K562 (cell line): ENCODE measurements around the gene FMO1. TPM values are rescaled to one million over a fixed set of nuclear protein-coding genes. Genes with fewer than 3 reads are reported as not detected.

Experiments
- ATAC-seq: fragments of 200-7000 bp; cut with Tn5 transposase; 3 replicates; pipeline ENCODE4 v1.9.1; 2020; ENCODE audit warnings: moderate library complexity
- BruUV-seq: library from RNA; stranded (reverse); fragments of 400-500 nt; replicated peaks from 2 replicates; lab custom pipeline; 2021; lab: Mats Ljungman, UMichigan
- CTCF ChIA-PET: fragments of 300-600 bp; formaldehyde crosslinking; extraction: SDS; loops from one replicate; lab custom pipeline; 2021; ENCODE audit warnings: low intra/inter-chr PET ratio; lab: Yijun Ruan, JAX
- POLR2A ChIA-PET: fragments of 300-600, 350-650 bp; sonication (Branson Sonifier 250); formaldehyde crosslinking; extraction: SDS; loops from one replicate; lab custom pipeline; 2021; ENCODE audit warnings: antibody characterized with exemption, inconsistent platforms; lab: Yijun Ruan, JAX
- DNase-seq, 4 experiments: peaks; one replicate each; pipeline versions ENCODE4 v3.0.0 to v3.0.0-alpha.2; 2011 to 2018; ENCODE audit warnings: low spot score in 3 of 4, mixed read lengths in 3 of 4; ENCODE audit errors: extremely low read depth in 1 of 4
- FAIRE-seq: peaks from 2 replicates; lab custom pipeline; 2011; peaks lifted over from hg19 to GRCh38; lab: Jason Lieb, UNC
- H2AFZ ChIP-seq: 2 replicates; pipeline ENCODE4 v1.6.0; 2011; ENCODE audit warnings: low read depth, low read length, control low read depth, inconsistent platforms
- H3K27ac ChIP-seq: fragments of 200-600 bp; 3 replicates; pipeline ENCODE4 v1.8.0; 2011; ENCODE audit warnings: low read depth, mild to moderate bottlenecking, control low read depth, inconsistent platforms, low read length, moderate library complexity, mixed read lengths; ENCODE audit errors: extremely low read depth
- H3K27me3 ChIP-seq, 2 experiments: fragments of 300-600 bp in 1 of 2; 2 replicates in 1 of 2; 3 replicates in 1 of 2; pipeline versions ENCODE4 v1.6.0 to v1.8.0; 2011; ENCODE audit warnings: inconsistent platforms in 2 of 2, low read length in 2 of 2, mild to moderate bottlenecking in 1 of 2, mixed read lengths in 1 of 2, moderate library complexity in 1 of 2; ENCODE audit not compliant: control insufficient read depth in 2 of 2, insufficient read depth in 2 of 2
- H3K36me3 ChIP-seq: fragments of 300-600 bp; 3 replicates; pipeline ENCODE4 v1.8.0; 2011; ENCODE audit warnings: mild to moderate bottlenecking, low read length, inconsistent platforms; ENCODE audit not compliant: control insufficient read depth, insufficient read depth
- H3K4me1 ChIP-seq, 2 experiments: fragments of 200-600 bp in 1 of 2; replicated peaks in 1 of 2; 2 replicates in 1 of 2; 3 replicates in 1 of 2; pipeline versions ENCODE4 v1.5.1 to v1.8.0; 2011; ENCODE audit warnings: inconsistent platforms in 2 of 2, low read length in 2 of 2, mild to moderate bottlenecking in 1 of 2, mixed read lengths in 1 of 2, moderate library complexity in 1 of 2; ENCODE audit not compliant: control insufficient read depth in 2 of 2, insufficient read depth in 2 of 2
- H3K4me2 ChIP-seq: 2 replicates; pipeline ENCODE4 v1.6.1; 2011; ENCODE audit warnings: low read length, control low read depth, inconsistent platforms, mixed read lengths; ENCODE audit not compliant: insufficient read depth
- H3K4me3 ChIP-seq: fragments of 200-600 bp; sonication (generic), shearing (Covaris generic); 2 replicates; pipeline ENCODE4 v1.5.1; 2016; ENCODE audit warnings: control low read depth, inconsistent platforms
- H3K79me2 ChIP-seq: fragments of 200-600 bp; 3 replicates; pipeline ENCODE4 v1.8.0; 2011; ENCODE audit warnings: low read length, inconsistent platforms; ENCODE audit not compliant: control insufficient read depth, insufficient read depth
- H3K9ac ChIP-seq, 2 experiments: 2 replicates each; pipeline versions ENCODE4 v1.6.0 to v1.6.1; 2011; ENCODE audit warnings: low read depth in 2 of 2, low read length in 2 of 2, control low read depth in 1 of 2, inconsistent platforms in 1 of 2, mild to moderate bottlenecking in 1 of 2, mixed read lengths in 1 of 2; ENCODE audit not compliant: insufficient read depth in 1 of 2
- H3K9me1 ChIP-seq: one replicate; pipeline ENCODE4 v1.6.0; 2011; ENCODE audit warnings: inconsistent platforms, mild to moderate bottlenecking, low read length, moderate library complexity; ENCODE audit not compliant: control insufficient read depth, insufficient read depth
- H3K9me3 ChIP-seq: replicated peaks from 2 replicates; pipeline ENCODE4 v1.5.1; 2011; ENCODE audit warnings: low read depth, low read length, inconsistent platforms; ENCODE audit not compliant: control insufficient read depth, insufficient read depth
- H4K20me1 ChIP-seq: replicated peaks from 2 replicates; pipeline ENCODE4 v1.6.1; 2011; ENCODE audit warnings: low read length, inconsistent platforms, mixed read lengths; ENCODE audit not compliant: control insufficient read depth, insufficient read depth
- CBFA2T3 ChIP-seq: fragments of 450-650 bp; IDR thresholded peaks from 2 replicates; pipeline ENCODE4 v1.6.1; 2017
- CBX5 ChIP-seq: IDR thresholded peaks from 2 replicates; pipeline ENCODE4 v1.6.1; 2014; ENCODE audit warnings: low read depth, borderline replicate concordance
- CREBBP ChIP-seq: IDR thresholded peaks from one replicate; pipeline ENCODE4 v1.6.1; 2012; ENCODE audit warnings: low read depth, mild to moderate bottlenecking, control low read depth, inconsistent platforms, low read length
- MXI1 ChIP-seq: IDR thresholded peaks from 2 replicates; pipeline ENCODE4 v1.6.1; 2011; ENCODE audit warnings: low read depth, mild to moderate bottlenecking, improper control_type of control experiment, low read length
- NR2C2 ChIP-seq, 2 experiments: fragments of 200-800 bp in 1 of 2; sonication (Bioruptor generic) in 1 of 2; sonication (generic) in 1 of 2; formaldehyde crosslinking in 1 of 2; IDR thresholded peaks; 2 replicates each; pipeline versions ENCODE4 v1.6.1 to v1.8.0; 2016 to 2022; ENCODE audit warnings: mild to moderate bottlenecking in 1 of 2, missing compliant biosample characterization in 1 of 2, missing genetic modification characterization in 1 of 2, missing genetic modification reagents in 1 of 2
- SPI1 ChIP-seq: IDR thresholded peaks from 2 replicates; pipeline ENCODE4 v1.6.1; 2011; ENCODE audit warnings: low read depth, low read length, control low read depth, borderline replicate concordance
- ZBTB1 ChIP-seq: sonication (generic); formaldehyde crosslinking; IDR thresholded peaks from 2 replicates; pipeline ENCODE4 v1.8.1; 2023; ENCODE audit warnings: missing genetic modification reagents, low read depth, mild to moderate bottlenecking, borderline replicate concordance
- WGBS: fragments of 100-300 bp; shearing (Covaris generic); methylation state at CpG from one replicate; pipeline ENCODE4 v1.1.6; 2016; ENCODE audit warnings: low coverage, mixed read lengths; ENCODE audit not compliant: insufficient coverage; ENCODE audit errors: missing lambda C conversion rate; 5-methylcytosine and 5-hydroxymethylcytosine counted together
- in situ Hi-C: fragments of 300-500 bp; cut with MboI; formaldehyde crosslinking; loops from 4 replicates; pipeline ENCODE4 v1.15.0; 2018; ENCODE audit warnings: inconsistent platforms, mixed read lengths
- intact Hi-C: fragments of 100-400 bp; cut with micrococcal nuclease; formaldehyde crosslinking; loops from 2 replicates; pipeline ENCODE4 v1.14.2; 2022
- polyA plus RNA-seq, 8 experiments: library from polyadenylated mRNA; depleted of rRNA in 4 of 8; stranded (reverse) in 5 of 8; unstranded in 3 of 8; fragments of >200 nt; fragmentation: Nextera tagmentation in 2 of 8; fragmentation: Illumina TruSeq in 1 of 8; extraction: Ambion mirVana in 2 of 8; extraction: Trizol in 1 of 8; gene quantifications; 2 replicates each; pipeline versions ENCODE4 v1.2.1 to v1.2.3, GENCODE V29; 2011 to 2014; ENCODE audit warnings: inconsistent platforms in 1 of 8, missing spikeins in 1 of 8
- total RNA-seq, 7 experiments: library from RNA; depleted of rRNA in 6 of 7; stranded (reverse); fragments of >200 nt in 6 of 7; fragmentation: Illumina TruSeq in 2 of 7; extraction: Trizol in 2 of 7; gene quantifications; 2 replicates each; pipeline versions ENCODE4 v1.2.1 to v1.2.3, GENCODE V29; 2011 to 2021; ENCODE audit warnings: low replicate concordance in 1 of 7
- TF ChIP-seq, protein P1 (sequence below), 2 experiments: fragments of 450-650 bp in 1 of 2; sonication (generic) in 1 of 2; formaldehyde crosslinking; conservative IDR thresholded peaks; 2 replicates each; pipeline versions ENCODE4 v1.4.0 to v1.8.1; 2020 to 2022; ENCODE audit warnings: mild to moderate bottlenecking in 1 of 2, missing genetic modification reagents in 1 of 2
- TF ChIP-seq, protein P2 (sequence below): fragments of 450-650 bp; IDR thresholded peaks from 2 replicates; pipeline ENCODE4 v1.6.1; 2016; ENCODE audit warnings: mild to moderate bottlenecking, moderate library complexity
- TF ChIP-seq, protein P3 (sequence below): sonication (generic); formaldehyde crosslinking; IDR thresholded peaks from 2 replicates; pipeline ENCODE4 v1.5.0; 2020; ENCODE audit warnings: missing genetic modification reagents

Gene FMO1
- total and polyA plus RNA-seq, 9 of the 15 experiments (the other 6 are each of a cell fraction or from before 2014, with no cell fraction given), result not detected

DNA sequence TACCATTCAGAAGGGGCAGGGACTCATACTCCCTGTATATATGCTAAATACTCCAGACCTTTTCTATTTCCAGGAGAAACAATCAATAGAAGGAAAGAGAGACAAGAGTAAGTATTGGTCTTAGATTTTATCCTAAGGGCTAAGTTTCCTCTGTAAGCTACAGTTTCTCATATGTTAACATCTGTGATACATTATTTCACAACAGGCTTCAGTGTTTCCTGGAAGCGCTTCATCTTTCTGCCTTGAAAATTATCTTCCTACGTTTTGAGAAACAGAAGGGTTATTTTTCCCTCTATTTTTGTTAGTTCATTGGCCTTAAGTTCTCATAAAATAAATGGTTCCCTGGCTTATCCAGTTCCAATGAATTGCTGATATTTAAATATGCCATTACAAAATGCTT lies 15.6 kb downstream of the FMO1 start:
- FAIRE-seq, result no peak
- intact Hi-C loops, result no loop called here
- no peak overlapping the region for H2AFZ ChIP-seq
- BruUV-seq, result no TSS peak
- H3K9me3 ChIP-seq, result no peaks in the 10 kb centered on the region
- in situ Hi-C loops, result no loop called here
- ChIA-PET POLR2A (no interaction called here), CTCF (no interaction called here)
- H3K27ac ChIP-seq, result no peak overlapping the region
- H3K36me3 ChIP-seq, result no peaks in the 10 kb centered on the region
- TF ChIP-seq, protein P1, sequence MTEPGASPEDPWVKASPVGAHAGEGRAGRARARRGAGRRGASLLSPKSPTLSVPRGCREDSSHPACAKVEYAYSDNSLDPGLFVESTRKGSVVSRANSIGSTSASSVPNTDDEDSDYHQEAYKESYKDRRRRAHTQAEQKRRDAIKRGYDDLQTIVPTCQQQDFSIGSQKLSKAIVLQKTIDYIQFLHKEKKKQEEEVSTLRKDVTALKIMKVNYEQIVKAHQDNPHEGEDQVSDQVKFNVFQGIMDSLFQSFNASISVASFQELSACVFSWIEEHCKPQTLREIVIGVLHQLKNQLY (CRISPR knock-in tag; conservative IDR thresholded peaks at IDR 0.05), result no peak
- no peak for TF ChIP-seq SPI1
- TF ChIP-seq, protein P2, sequence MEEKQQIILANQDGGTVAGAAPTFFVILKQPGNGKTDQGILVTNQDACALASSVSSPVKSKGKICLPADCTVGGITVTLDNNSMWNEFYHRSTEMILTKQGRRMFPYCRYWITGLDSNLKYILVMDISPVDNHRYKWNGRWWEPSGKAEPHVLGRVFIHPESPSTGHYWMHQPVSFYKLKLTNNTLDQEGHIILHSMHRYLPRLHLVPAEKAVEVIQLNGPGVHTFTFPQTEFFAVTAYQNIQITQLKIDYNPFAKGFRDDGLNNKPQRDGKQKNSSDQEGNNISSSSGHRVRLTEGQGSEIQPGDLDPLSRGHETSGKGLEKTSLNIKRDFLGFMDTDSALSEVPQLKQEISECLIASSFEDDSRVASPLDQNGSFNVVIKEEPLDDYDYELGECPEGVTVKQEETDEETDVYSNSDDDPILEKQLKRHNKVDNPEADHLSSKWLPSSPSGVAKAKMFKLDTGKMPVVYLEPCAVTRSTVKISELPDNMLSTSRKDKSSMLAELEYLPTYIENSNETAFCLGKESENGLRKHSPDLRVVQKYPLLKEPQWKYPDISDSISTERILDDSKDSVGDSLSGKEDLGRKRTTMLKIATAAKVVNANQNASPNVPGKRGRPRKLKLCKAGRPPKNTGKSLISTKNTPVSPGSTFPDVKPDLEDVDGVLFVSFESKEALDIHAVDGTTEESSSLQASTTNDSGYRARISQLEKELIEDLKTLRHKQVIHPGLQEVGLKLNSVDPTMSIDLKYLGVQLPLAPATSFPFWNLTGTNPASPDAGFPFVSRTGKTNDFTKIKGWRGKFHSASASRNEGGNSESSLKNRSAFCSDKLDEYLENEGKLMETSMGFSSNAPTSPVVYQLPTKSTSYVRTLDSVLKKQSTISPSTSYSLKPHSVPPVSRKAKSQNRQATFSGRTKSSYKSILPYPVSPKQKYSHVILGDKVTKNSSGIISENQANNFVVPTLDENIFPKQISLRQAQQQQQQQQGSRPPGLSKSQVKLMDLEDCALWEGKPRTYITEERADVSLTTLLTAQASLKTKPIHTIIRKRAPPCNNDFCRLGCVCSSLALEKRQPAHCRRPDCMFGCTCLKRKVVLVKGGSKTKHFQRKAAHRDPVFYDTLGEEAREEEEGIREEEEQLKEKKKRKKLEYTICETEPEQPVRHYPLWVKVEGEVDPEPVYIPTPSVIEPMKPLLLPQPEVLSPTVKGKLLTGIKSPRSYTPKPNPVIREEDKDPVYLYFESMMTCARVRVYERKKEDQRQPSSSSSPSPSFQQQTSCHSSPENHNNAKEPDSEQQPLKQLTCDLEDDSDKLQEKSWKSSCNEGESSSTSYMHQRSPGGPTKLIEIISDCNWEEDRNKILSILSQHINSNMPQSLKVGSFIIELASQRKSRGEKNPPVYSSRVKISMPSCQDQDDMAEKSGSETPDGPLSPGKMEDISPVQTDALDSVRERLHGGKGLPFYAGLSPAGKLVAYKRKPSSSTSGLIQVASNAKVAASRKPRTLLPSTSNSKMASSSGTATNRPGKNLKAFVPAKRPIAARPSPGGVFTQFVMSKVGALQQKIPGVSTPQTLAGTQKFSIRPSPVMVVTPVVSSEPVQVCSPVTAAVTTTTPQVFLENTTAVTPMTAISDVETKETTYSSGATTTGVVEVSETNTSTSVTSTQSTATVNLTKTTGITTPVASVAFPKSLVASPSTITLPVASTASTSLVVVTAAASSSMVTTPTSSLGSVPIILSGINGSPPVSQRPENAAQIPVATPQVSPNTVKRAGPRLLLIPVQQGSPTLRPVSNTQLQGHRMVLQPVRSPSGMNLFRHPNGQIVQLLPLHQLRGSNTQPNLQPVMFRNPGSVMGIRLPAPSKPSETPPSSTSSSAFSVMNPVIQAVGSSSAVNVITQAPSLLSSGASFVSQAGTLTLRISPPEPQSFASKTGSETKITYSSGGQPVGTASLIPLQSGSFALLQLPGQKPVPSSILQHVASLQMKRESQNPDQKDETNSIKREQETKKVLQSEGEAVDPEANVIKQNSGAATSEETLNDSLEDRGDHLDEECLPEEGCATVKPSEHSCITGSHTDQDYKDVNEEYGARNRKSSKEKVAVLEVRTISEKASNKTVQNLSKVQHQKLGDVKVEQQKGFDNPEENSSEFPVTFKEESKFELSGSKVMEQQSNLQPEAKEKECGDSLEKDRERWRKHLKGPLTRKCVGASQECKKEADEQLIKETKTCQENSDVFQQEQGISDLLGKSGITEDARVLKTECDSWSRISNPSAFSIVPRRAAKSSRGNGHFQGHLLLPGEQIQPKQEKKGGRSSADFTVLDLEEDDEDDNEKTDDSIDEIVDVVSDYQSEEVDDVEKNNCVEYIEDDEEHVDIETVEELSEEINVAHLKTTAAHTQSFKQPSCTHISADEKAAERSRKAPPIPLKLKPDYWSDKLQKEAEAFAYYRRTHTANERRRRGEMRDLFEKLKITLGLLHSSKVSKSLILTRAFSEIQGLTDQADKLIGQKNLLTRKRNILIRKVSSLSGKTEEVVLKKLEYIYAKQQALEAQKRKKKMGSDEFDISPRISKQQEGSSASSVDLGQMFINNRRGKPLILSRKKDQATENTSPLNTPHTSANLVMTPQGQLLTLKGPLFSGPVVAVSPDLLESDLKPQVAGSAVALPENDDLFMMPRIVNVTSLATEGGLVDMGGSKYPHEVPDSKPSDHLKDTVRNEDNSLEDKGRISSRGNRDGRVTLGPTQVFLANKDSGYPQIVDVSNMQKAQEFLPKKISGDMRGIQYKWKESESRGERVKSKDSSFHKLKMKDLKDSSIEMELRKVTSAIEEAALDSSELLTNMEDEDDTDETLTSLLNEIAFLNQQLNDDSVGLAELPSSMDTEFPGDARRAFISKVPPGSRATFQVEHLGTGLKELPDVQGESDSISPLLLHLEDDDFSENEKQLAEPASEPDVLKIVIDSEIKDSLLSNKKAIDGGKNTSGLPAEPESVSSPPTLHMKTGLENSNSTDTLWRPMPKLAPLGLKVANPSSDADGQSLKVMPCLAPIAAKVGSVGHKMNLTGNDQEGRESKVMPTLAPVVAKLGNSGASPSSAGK, result no peak
- TF ChIP-seq, protein P3, sequence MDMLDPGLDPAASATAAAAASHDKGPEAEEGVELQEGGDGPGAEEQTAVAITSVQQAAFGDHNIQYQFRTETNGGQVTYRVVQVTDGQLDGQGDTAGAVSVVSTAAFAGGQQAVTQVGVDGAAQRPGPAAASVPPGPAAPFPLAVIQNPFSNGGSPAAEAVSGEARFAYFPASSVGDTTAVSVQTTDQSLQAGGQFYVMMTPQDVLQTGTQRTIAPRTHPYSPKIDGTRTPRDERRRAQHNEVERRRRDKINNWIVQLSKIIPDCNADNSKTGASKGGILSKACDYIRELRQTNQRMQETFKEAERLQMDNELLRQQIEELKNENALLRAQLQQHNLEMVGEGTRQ (CRISPR knock-in tag), result no peak
- TF ChIP-seq CREBBP, result no peak
- no peak for TF ChIP-seq MXI1
- TF ChIP-seq CBFA2T3, result no peak
- no peak for TF ChIP-seq NR2C2 (CRISPR knock-in tag; IDR thresholded peaks at IDR 0.05)
- no peak for TF ChIP-seq NR2C2 (tag; IDR thresholded peaks at IDR 0.05)
- TF ChIP-seq ZBTB1 (CRISPR knock-in tag), result no peak
- no peak for TF ChIP-seq CBX5
- no peaks in the 10 kb centered on the region for H3K9me1 ChIP-seq
- no peak for DNase-seq
- no peak for ATAC-seq
- no peak overlapping the region for H3K4me3 ChIP-seq
- WGBS, result 2% methylated on average over 2 of the region's 2 CpGs
- no peak overlapping the region for H3K9ac ChIP-seq
- peaks cover 0 to 3% of the 10 kb centered on the region in 2 experiments; a peak in 1 of 5 replicates for H3K27me3 ChIP-seq
- no peak overlapping the region for H3K4me2 ChIP-seq
- H3K4me1 ChIP-seq, result no peaks in the 10 kb centered on the region
- H4K20me1 ChIP-seq, result no peaks in the 10 kb centered on the region
- no peaks in the 10 kb centered on the region for H3K79me2 ChIP-seq
